Prostate gland (tissue), 2 donors: ENCODE measurements around the gene SSR3. TPM values are rescaled to one million over a fixed set of nuclear protein-coding genes. Genes with fewer than 3 reads are reported as not detected.

ENCODE experiments used
- DNase-seq: peaks from one replicate; pipeline ENCODE4 v3.0.0-alpha.2; 2019; ENCODE audit warnings: low spot score
- H3K27ac ChIP-seq, 2 donors: fragments of 200-600 bp; sonication (generic); 2 replicates each; pipeline ENCODE4 v1.5.1; 2017 to 2019
- H3K27me3 ChIP-seq: fragments of 200-600 bp; sonication (generic); replicated peaks from 2 replicates; pipeline ENCODE4 v1.5.1; 2019; ENCODE audit not compliant: insufficient read depth
- H3K36me3 ChIP-seq, 2 donors: fragments of 200-600 bp; sonication (generic); 1 replicate in 1 of 2; 2 replicates in 1 of 2; pipeline versions ENCODE4 v1.5.1 to v1.8.1; 2017 to 2019
- H3K4me1 ChIP-seq: fragments of 200-600 bp; sonication (generic); replicated peaks from 2 replicates; pipeline ENCODE4 v1.5.1; 2019
- H3K4me3 ChIP-seq, 2 donors: fragments of 200-600 bp; sonication (generic); 2 replicates each; pipeline ENCODE4 v1.5.1; 2017 to 2019
- H3K9me3 ChIP-seq: fragments of 200-600 bp; sonication (generic); 2 replicates; pipeline ENCODE4 v1.5.1; 2017
- POLR2A ChIP-seq: fragments of 450-650 bp; IDR thresholded peaks from one replicate; pipeline ENCODE4 v1.6.1; 2016; ENCODE audit warnings: antibody characterized with exemption, mild to moderate bottlenecking
- POLR2AphosphoS5 ChIP-seq: sonication (generic); formaldehyde crosslinking; IDR thresholded peaks from one replicate; pipeline ENCODE4 v1.6.1; 2017; ENCODE audit warnings: antibody characterized with exemption
- WGBS: methylation state at CpG from one replicate; pipeline ENCODE4 v1.1.5; 2018; 5-methylcytosine and 5-hydroxymethylcytosine counted together
- intact Hi-C: fragments of 100-400 bp; cut with DNase I; formaldehyde crosslinking; loops from one replicate; pipeline ENCODE4 v1.14.2; 2022
- total RNA-seq, 2 donors: library from RNA; depleted of rRNA; stranded (reverse); fragments of >200 nt; gene quantifications; one replicate each; pipeline ENCODE4 v1.1.0, GENCODE V29; 2016
- TF ChIP-seq, protein P1 (sequence below), 4 experiments: fragments of 200-600 bp in 2 of 4; fragments of 450-650 bp in 2 of 4; sonication (generic) in 2 of 4; IDR thresholded peaks; 1 replicate in 3 of 4; 2 replicates in 1 of 4; pipeline ENCODE4 v1.5.1; 2016 to 2019; ENCODE audit warnings: antibody characterized with exemption in 4 of 4, mild to moderate bottlenecking in 2 of 4, moderate library complexity in 2 of 4

The SSR3 gene
- total RNA-seq, 2 donors from 2014 or later: 102 to 142 TPM

- Histone ChIP-seq H3K4me3 (no peak overlapping the region), H3K36me3 (no peaks in the 10 kb centered on the region), H3K4me1 (no peaks in the 10 kb centered on the region), H3K9me3 (no peaks in the 10 kb centered on the region), H3K27me3 (no peaks in the 10 kb centered on the region), H3K27ac (no peak overlapping the region)
- DNase-seq: no peak
- TF ChIP-seq POLR2AphosphoS5: peak; percentile 8
- TF ChIP-seq, protein P1, sequence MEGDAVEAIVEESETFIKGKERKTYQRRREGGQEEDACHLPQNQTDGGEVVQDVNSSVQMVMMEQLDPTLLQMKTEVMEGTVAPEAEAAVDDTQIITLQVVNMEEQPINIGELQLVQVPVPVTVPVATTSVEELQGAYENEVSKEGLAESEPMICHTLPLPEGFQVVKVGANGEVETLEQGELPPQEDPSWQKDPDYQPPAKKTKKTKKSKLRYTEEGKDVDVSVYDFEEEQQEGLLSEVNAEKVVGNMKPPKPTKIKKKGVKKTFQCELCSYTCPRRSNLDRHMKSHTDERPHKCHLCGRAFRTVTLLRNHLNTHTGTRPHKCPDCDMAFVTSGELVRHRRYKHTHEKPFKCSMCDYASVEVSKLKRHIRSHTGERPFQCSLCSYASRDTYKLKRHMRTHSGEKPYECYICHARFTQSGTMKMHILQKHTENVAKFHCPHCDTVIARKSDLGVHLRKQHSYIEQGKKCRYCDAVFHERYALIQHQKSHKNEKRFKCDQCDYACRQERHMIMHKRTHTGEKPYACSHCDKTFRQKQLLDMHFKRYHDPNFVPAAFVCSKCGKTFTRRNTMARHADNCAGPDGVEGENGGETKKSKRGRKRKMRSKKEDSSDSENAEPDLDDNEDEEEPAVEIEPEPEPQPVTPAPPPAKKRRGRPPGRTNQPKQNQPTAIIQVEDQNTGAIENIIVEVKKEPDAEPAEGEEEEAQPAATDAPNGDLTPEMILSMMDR (IDR thresholded peaks at IDR 0.05): no peak
- intact Hi-C loops: no loop called here
- 33% methylated on average over 3 of the region's 3 CpGs for WGBS
Measured at GRCh38 chr3:156601497-156601896, 46.6 kb upstream of the SSR3 start.

DNA sequence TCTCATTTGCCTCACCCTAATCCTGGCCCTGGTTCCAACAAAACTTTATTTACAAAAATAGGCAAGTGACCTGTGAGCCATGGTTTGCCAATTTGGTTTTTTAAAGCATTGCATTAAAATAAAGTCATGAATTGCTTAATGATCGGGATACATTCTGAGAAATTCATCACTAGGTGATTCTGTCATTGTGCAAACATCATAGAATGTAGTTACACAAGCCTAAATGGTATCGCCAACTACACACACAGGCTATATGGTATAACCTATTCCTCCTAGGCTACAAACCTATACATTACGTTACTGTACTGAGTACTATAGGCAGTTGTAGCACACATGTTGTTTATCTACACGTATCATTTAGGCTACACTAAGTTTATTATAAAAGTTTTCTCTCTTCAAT, 45.9 kb upstream of the SSR3 start:
- intact Hi-C loops: no loop called here
- TF ChIP-seq, protein P1 (IDR thresholded peaks at IDR 0.05): no peak
- TF ChIP-seq POLR2A (no peak), POLR2AphosphoS5 (no peak)
- no peaks in the 10 kb centered on the region for H3K4me1 ChIP-seq
- 91% methylated on average over 4 of the region's 4 CpGs for WGBS
- no peak overlapping the region for H3K27ac ChIP-seq
- no peak for DNase-seq
- H3K27me3 ChIP-seq: no peaks in the 10 kb centered on the region
- no peaks in the 10 kb centered on the region for H3K36me3 ChIP-seq
- no peak overlapping the region for H3K4me3 ChIP-seq
- H3K9me3 ChIP-seq: no peaks in the 10 kb centered on the region

DNA sequence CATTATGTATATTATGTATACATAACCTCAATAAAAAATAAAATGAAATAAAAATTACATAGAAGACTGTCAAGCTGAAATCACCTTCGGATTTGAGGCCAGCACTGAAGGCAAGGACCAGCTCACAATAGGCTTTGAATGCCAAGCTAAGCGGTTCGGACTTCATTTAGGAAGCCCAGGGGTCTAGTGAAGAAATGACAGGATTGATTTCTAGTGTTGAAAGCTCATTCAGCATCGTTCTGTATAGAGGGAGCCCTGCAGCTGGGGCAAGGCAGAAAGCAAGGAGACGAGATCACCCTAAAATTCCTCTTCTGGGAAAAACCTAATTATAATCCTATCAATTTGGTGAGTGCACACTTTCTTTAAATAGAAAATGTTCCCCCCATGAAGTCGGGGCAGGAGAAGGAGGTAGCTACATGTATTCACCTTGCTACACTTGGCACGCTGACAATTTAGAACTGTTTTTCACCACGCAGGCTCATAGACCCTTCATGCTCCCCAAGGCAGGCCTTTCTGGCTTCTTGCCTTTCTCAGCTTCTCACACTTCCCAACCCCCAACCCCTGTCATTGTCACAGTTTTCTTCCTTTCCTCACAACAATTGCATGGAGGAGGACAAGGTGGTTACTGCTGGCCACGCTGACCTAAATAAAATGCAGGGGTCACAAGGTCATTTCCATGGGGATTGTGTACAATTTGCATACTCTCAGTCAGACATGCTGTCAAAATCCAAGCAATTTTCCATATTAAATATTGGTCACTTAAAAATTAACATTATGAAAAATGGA, 44.4 kb upstream of the SSR3 start:
- TF ChIP-seq POLR2A (no peak), POLR2AphosphoS5 (no peak)
- TF ChIP-seq, protein P1 (IDR thresholded peaks at IDR 0.05): no peak
- Histone ChIP-seq H3K27ac (no peak overlapping the region), H3K9me3 (no peaks in the 10 kb centered on the region), H3K4me3 (no peak overlapping the region), H3K4me1 (no peaks in the 10 kb centered on the region), H3K36me3 (no peaks in the 10 kb centered on the region), H3K27me3 (no peaks in the 10 kb centered on the region)
- intact Hi-C loops: no loop called here
- WGBS: 81% methylated on average over 9 of the region's 9 CpGs
- no peak for DNase-seq

GRCh38 chr3:156598413-156598812, 43.5 kb upstream of the SSR3 start:
- 84% methylated on average over 6 of the region's 6 CpGs for WGBS
- intact Hi-C loops: no loop called here
- Histone ChIP-seq H3K4me1 (no peaks in the 10 kb centered on the region), H3K9me3 (no peaks in the 10 kb centered on the region), H3K27ac (no peak overlapping the region), H3K4me3 (no peak overlapping the region), H3K27me3 (no peaks in the 10 kb centered on the region), H3K36me3 (no peaks in the 10 kb centered on the region)
- no peak for DNase-seq
- TF ChIP-seq POLR2A: no peak

DNA sequence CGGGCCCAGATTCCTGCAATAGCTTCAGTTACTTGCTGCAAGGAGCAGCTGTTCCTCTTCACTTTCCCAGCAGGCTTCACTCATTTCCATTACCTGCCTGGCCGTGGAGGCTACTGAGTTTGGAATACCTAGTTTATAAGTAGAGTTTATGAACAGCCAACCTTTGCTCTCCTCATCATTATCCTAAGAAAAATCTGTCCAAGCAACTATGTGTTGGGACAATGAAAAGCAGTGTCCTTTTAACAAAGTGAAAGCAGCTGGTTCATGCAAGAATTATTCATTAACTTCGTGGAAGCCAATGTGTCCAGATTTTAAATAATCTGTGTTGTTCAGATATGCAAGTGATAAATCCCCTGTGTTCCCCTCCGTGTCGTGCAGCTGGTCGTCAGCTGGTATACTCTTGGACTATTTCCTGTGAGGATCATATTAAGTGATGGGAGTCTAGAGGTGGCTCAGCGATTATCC, 39.3 kb upstream of the SSR3 start:
- TF ChIP-seq, protein P1 (IDR thresholded peaks at IDR 0.05): no peak
- TF ChIP-seq POLR2AphosphoS5: no peak
- no peak for TF ChIP-seq POLR2A
- H3K4me1 ChIP-seq: no peaks in the 10 kb centered on the region
- no peak overlapping the region for H3K4me3 ChIP-seq
- no peaks in the 10 kb centered on the region for H3K36me3 ChIP-seq
- WGBS: 31% methylated on average over 7 of the region's 7 CpGs
- intact Hi-C loops: no loop called here
- H3K27ac ChIP-seq: no peak overlapping the region
- no peaks in the 10 kb centered on the region for H3K9me3 ChIP-seq
- no peak for DNase-seq
- no peaks in the 10 kb centered on the region for H3K27me3 ChIP-seq
